ENCODE measurements around the gene INTS15.
A peak's percentile ranks its signal among the peaks of the same experiment; 100 is the strongest.

INTS15 gene

DNA sequence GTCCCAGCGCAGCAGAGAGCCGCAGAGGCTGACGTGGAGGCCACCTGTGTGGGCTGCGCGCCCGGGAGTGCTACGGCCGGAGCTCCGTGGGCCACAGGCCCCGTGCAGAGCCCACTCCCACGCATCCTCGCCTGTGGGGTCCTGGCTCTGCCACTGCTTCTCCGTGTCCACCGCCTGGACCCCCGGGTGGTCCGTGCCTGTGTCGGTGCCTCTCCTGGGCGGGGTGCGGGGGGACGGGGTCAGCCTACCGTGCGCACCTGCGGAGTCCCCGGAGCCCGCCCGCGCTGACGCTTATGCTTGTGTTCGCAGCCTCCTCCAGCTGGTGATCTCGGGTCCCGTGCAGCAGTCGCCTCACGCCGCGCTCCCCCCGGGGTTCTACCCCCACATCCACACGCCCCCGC is 17.8 kb downstream of the INTS15 start:
- no peak overlapping the region for H3K4me2 ChIP-seq (ENCODE audit: insufficient read depth, low read length, poor library complexity, severe bottlenecking)
- no peak overlapping the region for H3K4me3 ChIP-seq (ENCODE audit: low read length in 2 of 2)
- no peak overlapping the region for H3K14ac ChIP-seq (ENCODE audit: low read length)
- H3K9ac ChIP-seq (ENCODE audit: low read depth, low read length, poor library complexity) = no peak overlapping the region
- H3K27me3 ChIP-seq (ENCODE audit: control insufficient read depth in 3 of 3, insufficient read depth in 3 of 3, low read depth in 1 of 3, low read length in 3 of 3) = no peaks in the 10 kb centered on the region
- DNase-seq (ENCODE audit: low spot score) = no peak
- H4K91ac ChIP-seq (ENCODE audit: low read depth, low read length, poor library complexity) = no peak overlapping the region
- H3K23ac ChIP-seq (ENCODE audit: low read depth, low read length, poor library complexity) = no peak overlapping the region
- no peak overlapping the region for H2BK5ac ChIP-seq (ENCODE audit: low read length)
- WGBS, 2 donors (ENCODE audit: extremely low coverage in 2 of 2, insufficient read length in 2 of 2, insufficient replicate concordance in 1 of 2) = no CpG with 5 or more reads among the region's 38 CpGs
- H3K18ac ChIP-seq (ENCODE audit: low read length) = no peak overlapping the region
- H2AK5ac ChIP-seq (ENCODE audit: low read depth, low read length) = no peak overlapping the region
- no peaks in the 10 kb centered on the region for H3K9me3 ChIP-seq (replicated peaks in 1 of 2; ENCODE audit: control insufficient read depth in 2 of 2, insufficient read depth in 1 of 2, low read depth in 1 of 2, low read length in 2 of 2)
- no peak overlapping the region for H2BK12ac ChIP-seq (ENCODE audit: low read length)
- no peak overlapping the region for H3K4ac ChIP-seq (ENCODE audit: low read length)
- no peak overlapping the region for H2AFZ ChIP-seq (ENCODE audit: low read length)
- no peaks in the 10 kb centered on the region for H3K79me1 ChIP-seq (ENCODE audit: low read depth, low read length)
- no peak overlapping the region for H2BK15ac ChIP-seq (ENCODE audit: low read length)
- no peaks in the 10 kb centered on the region for H3K4me1 ChIP-seq (ENCODE audit: control insufficient read depth in 2 of 2, insufficient read depth in 1 of 2, low read depth in 1 of 2, low read length in 2 of 2)
- H3K36me3 ChIP-seq (replicated peaks in 1 of 2; ENCODE audit: control insufficient read depth in 2 of 2, insufficient read depth in 2 of 2, low read length in 2 of 2) = peaks cover 11 to 56% of the 10 kb centered on the region in 2 donors
- no peak overlapping the region for H2BK120ac ChIP-seq (ENCODE audit: low read depth, low read length)
- H4K8ac ChIP-seq (ENCODE audit: low read depth, low read length) = no peak overlapping the region
- H3K27ac ChIP-seq (replicated peaks; ENCODE audit: low read length) = no peak overlapping the region

DNA sequence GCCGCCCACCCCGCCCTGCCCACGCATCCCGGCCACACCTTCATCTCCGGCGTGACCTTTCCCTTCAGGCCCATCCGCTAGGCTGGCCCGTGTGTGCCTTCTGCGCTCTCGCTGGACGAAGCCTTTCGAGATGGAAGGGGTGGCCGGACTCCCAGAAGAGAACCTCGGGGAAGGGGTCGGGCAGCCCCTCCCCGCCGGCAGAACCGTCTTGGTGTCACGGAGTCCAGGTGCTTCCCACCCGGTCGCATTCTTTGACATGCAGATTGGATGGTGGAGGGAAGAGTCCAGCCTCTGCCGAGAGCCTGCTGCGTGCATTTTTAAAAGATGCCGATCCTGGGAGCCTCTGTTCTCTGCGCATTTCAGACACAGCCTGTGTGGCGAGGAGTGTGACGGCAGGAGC is 18.3 kb downstream of the INTS15 start:
- H2BK12ac ChIP-seq (ENCODE audit: low read length) = no peak overlapping the region
- no peak overlapping the region for H2AK5ac ChIP-seq (ENCODE audit: low read depth, low read length)
- H3K4ac ChIP-seq (ENCODE audit: low read length) = no peak overlapping the region
- H2AFZ ChIP-seq (ENCODE audit: low read length) = no peak overlapping the region
- H3K36me3 ChIP-seq (replicated peaks in 1 of 2; ENCODE audit: control insufficient read depth in 2 of 2, insufficient read depth in 2 of 2, low read length in 2 of 2) = peaks cover 9 to 52% of the 10 kb centered on the region in 2 donors
- no peaks in the 10 kb centered on the region for H3K79me1 ChIP-seq (ENCODE audit: low read depth, low read length)
- no peaks in the 10 kb centered on the region for H3K27me3 ChIP-seq (ENCODE audit: control insufficient read depth in 3 of 3, insufficient read depth in 3 of 3, low read depth in 1 of 3, low read length in 3 of 3)
- DNase-seq (ENCODE audit: low spot score) = no peak
- H2BK5ac ChIP-seq (ENCODE audit: low read length) = no peak overlapping the region
- no peaks in the 10 kb centered on the region for H3K9me3 ChIP-seq (replicated peaks in 1 of 2; ENCODE audit: control insufficient read depth in 2 of 2, insufficient read depth in 1 of 2, low read depth in 1 of 2, low read length in 2 of 2)
- no CpG with 5 or more reads among the region's 27 CpGs for WGBS, 2 donors (ENCODE audit: extremely low coverage in 2 of 2, insufficient read length in 2 of 2, insufficient replicate concordance in 1 of 2)
- no peak overlapping the region for H4K91ac ChIP-seq (ENCODE audit: low read depth, low read length, poor library complexity)
- H2BK15ac ChIP-seq (ENCODE audit: low read length) = no peak overlapping the region
- no peak overlapping the region for H3K23ac ChIP-seq (ENCODE audit: low read depth, low read length, poor library complexity)
- H3K9ac ChIP-seq (ENCODE audit: low read depth, low read length, poor library complexity) = no peak overlapping the region
- no peak overlapping the region for H3K18ac ChIP-seq (ENCODE audit: low read length)
- H2BK120ac ChIP-seq (ENCODE audit: low read depth, low read length) = no peak overlapping the region
- H3K27ac ChIP-seq (replicated peaks; ENCODE audit: low read length) = no peak overlapping the region
- no peak overlapping the region for H3K14ac ChIP-seq (ENCODE audit: low read length)
- H3K4me3 ChIP-seq (ENCODE audit: low read length in 2 of 2) = peak overlapping the region in 1 of 2 donors; percentile 62
- no peak overlapping the region for H3K4me2 ChIP-seq (ENCODE audit: insufficient read depth, low read length, poor library complexity, severe bottlenecking)
- no peaks in the 10 kb centered on the region for H3K4me1 ChIP-seq (ENCODE audit: control insufficient read depth in 2 of 2, insufficient read depth in 1 of 2, low read depth in 1 of 2, low read length in 2 of 2)
- H4K8ac ChIP-seq (ENCODE audit: low read depth, low read length) = no peak overlapping the region

DNA sequence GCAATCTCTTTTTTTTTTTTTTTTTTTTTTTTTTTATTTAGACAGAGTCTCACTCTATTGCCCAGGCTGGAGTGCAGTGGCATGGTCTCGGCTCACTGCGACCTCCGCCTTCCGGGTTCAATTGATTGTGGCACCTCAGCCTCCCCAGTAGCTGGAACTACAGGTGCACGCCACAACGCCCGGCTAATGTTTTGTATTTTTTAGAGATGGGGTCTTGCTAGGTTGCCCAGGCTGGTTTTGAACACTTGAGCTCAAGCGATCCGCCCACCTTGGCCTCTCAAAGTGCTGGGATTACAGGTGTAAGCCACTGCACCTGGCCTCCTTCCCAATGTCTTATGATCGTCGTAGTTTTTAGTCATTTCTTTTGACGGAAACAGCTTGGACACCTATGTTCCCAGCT is 19.0 kb downstream of the INTS15 start:
- no peak for DNase-seq (ENCODE audit: low spot score)
- no peak overlapping the region for H3K9ac ChIP-seq (ENCODE audit: low read depth, low read length, poor library complexity)
- H4K8ac ChIP-seq (ENCODE audit: low read depth, low read length) = no peak overlapping the region
- no CpG with 5 or more reads among the region's 12 CpGs for WGBS, 2 donors (ENCODE audit: extremely low coverage in 2 of 2, insufficient read length in 2 of 2, insufficient replicate concordance in 1 of 2)
- no peak overlapping the region for H3K14ac ChIP-seq (ENCODE audit: low read length)
- H3K4me2 ChIP-seq (ENCODE audit: insufficient read depth, low read length, poor library complexity, severe bottlenecking) = no peak overlapping the region
- no peak overlapping the region for H2BK12ac ChIP-seq (ENCODE audit: low read length)
- H3K4me3 ChIP-seq (ENCODE audit: low read length in 2 of 2) = no peak overlapping the region
- no peak overlapping the region for H2BK120ac ChIP-seq (ENCODE audit: low read depth, low read length)
- H3K27ac ChIP-seq (replicated peaks; ENCODE audit: low read length) = no peak overlapping the region
- no peaks in the 10 kb centered on the region for H3K27me3 ChIP-seq (ENCODE audit: control insufficient read depth in 3 of 3, insufficient read depth in 3 of 3, low read depth in 1 of 3, low read length in 3 of 3)
- H3K4me1 ChIP-seq (ENCODE audit: control insufficient read depth in 2 of 2, insufficient read depth in 1 of 2, low read depth in 1 of 2, low read length in 2 of 2) = no peaks in the 10 kb centered on the region
- no peak overlapping the region for H4K91ac ChIP-seq (ENCODE audit: low read depth, low read length, poor library complexity)
- H3K23ac ChIP-seq (ENCODE audit: low read depth, low read length, poor library complexity) = no peak overlapping the region
- H2AK5ac ChIP-seq (ENCODE audit: low read depth, low read length) = no peak overlapping the region
- no peak overlapping the region for H2BK5ac ChIP-seq (ENCODE audit: low read length)
- no peak overlapping the region for H2BK15ac ChIP-seq (ENCODE audit: low read length)
- H3K79me1 ChIP-seq (ENCODE audit: low read depth, low read length) = no peaks in the 10 kb centered on the region
- H2AFZ ChIP-seq (ENCODE audit: low read length) = no peak overlapping the region
- peaks cover 9 to 45% of the 10 kb centered on the region in 2 donors for H3K36me3 ChIP-seq (replicated peaks in 1 of 2; ENCODE audit: control insufficient read depth in 2 of 2, insufficient read depth in 2 of 2, low read length in 2 of 2)
- H3K18ac ChIP-seq (ENCODE audit: low read length) = no peak overlapping the region
- no peaks in the 10 kb centered on the region for H3K9me3 ChIP-seq (replicated peaks in 1 of 2; ENCODE audit: control insufficient read depth in 2 of 2, insufficient read depth in 1 of 2, low read depth in 1 of 2, low read length in 2 of 2)
- H3K4ac ChIP-seq (ENCODE audit: low read length) = no peak overlapping the region

DNA sequence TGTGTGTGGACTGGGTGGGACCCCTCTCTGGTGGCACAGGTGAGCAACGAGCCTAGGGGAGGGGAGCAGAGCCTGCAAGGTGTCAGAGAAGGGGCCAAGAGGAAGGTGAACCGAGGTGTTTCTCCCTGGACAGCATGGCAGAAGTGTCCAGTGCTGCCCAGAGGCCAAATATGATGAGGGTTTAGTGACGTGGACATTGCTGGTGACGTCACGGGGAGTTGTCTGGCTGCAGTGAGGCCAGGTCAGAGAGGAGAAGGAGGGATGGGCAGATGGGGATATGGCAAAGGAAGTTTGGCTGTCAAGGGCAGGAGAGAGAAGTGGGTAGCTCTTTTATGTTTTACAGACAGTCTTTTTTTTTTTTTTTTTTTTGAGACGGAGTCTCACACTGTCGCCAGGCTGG is 23.0 kb downstream of the INTS15 start:
- Histone ChIP-seq H3K4me2 (ENCODE audit: insufficient read depth, low read length, poor library complexity, severe bottlenecking) (no peak overlapping the region), H3K14ac (ENCODE audit: low read length) (no peak overlapping the region), H3K79me1 (ENCODE audit: low read depth, low read length) (peaks cover 8% of the 10 kb centered on the region), H3K4ac (ENCODE audit: low read length) (no peak overlapping the region), H3K18ac (ENCODE audit: low read length) (peak overlapping the region; percentile 38), H2BK5ac (ENCODE audit: low read length) (no peak overlapping the region), H3K36me3 (replicated peaks in 1 of 2; ENCODE audit: control insufficient read depth in 2 of 2, insufficient read depth in 2 of 2, low read length in 2 of 2) (peaks cover 8 to 23% of the 10 kb centered on the region in 2 donors), H2BK15ac (ENCODE audit: low read length) (no peak overlapping the region), H3K27me3 (ENCODE audit: control insufficient read depth in 3 of 3, insufficient read depth in 3 of 3, low read depth in 1 of 3, low read length in 3 of 3) (no peaks in the 10 kb centered on the region), H4K91ac (ENCODE audit: low read depth, low read length, poor library complexity) (no peak overlapping the region), H3K9ac (ENCODE audit: low read depth, low read length, poor library complexity) (no peak overlapping the region), H2BK120ac (ENCODE audit: low read depth, low read length) (no peak overlapping the region), H4K8ac (ENCODE audit: low read depth, low read length) (no peak overlapping the region), H3K4me3 (ENCODE audit: low read length in 2 of 2) (peak overlapping the region in 1 of 2 donors; percentile 36), H2AFZ (ENCODE audit: low read length) (no peak overlapping the region), H2BK12ac (ENCODE audit: low read length) (no peak overlapping the region), H3K23ac (ENCODE audit: low read depth, low read length, poor library complexity) (no peak overlapping the region), H3K4me1 (ENCODE audit: control insufficient read depth in 2 of 2, insufficient read depth in 1 of 2, low read depth in 1 of 2, low read length in 2 of 2) (peaks cover 6 to 8% of the 10 kb centered on the region in 2 donors), H3K9me3 (replicated peaks in 1 of 2; ENCODE audit: control insufficient read depth in 2 of 2, insufficient read depth in 1 of 2, low read depth in 1 of 2, low read length in 2 of 2) (no peaks in the 10 kb centered on the region), H3K27ac (replicated peaks; ENCODE audit: low read length) (no peak overlapping the region), H2AK5ac (ENCODE audit: low read depth, low read length) (no peak overlapping the region)
- no peak for DNase-seq (ENCODE audit: low spot score)
- no CpG with 5 or more reads among the region's 7 CpGs for WGBS, 2 donors (ENCODE audit: extremely low coverage in 2 of 2, insufficient read length in 2 of 2, insufficient replicate concordance in 1 of 2)
